Right lobe of liver (tissue), 6 donors: ENCODE measurements around the gene APRT. TPM values are rescaled to one million over a fixed set of nuclear protein-coding genes. Genes with fewer than 3 reads are reported as not detected.

Experiments
- ATAC-seq, 4 donors: fragments of 200-7000 bp; cut with Tn5 transposase; one replicate each; pipeline ENCODE4 v1.9.1; 2020; ENCODE audit warnings: mild to moderate bottlenecking in 4 of 4, moderate library complexity in 4 of 4
- DNase-seq, 3 donors: peaks; one replicate each; pipeline ENCODE4 v3.0.0-alpha.2; 2020
- H3K27ac ChIP-seq, 3 donors: fragments of 200-600 bp; one replicate each; pipeline ENCODE4 v1.8.0; 2022
- H3K27me3 ChIP-seq, 2 donors: fragments of 200-600 bp; one replicate each; pipeline ENCODE4 v1.8.0; 2022
- H3K36me3 ChIP-seq, 4 donors: fragments of 200-600 bp; sonication (generic) in 1 of 4; one replicate each; pipeline versions ENCODE4 v1.5.1 to v1.8.0; 2017 to 2022; ENCODE audit warnings: control low read depth in 1 of 4
- H3K4me1 ChIP-seq, 4 donors: fragments of 200-600 bp; sonication (generic) in 1 of 4; one replicate each; pipeline versions ENCODE4 v1.5.1 to v1.8.0; 2017 to 2022; ENCODE audit warnings: control low read depth in 1 of 4
- H3K4me3 ChIP-seq, 3 donors: fragments of 200-600 bp; one replicate each; pipeline ENCODE4 v1.8.0; 2022
- H3K9me3 ChIP-seq, 4 donors: fragments of 200-600 bp; sonication (generic) in 1 of 4; one replicate each; pipeline versions ENCODE4 v1.5.1 to v1.8.0; 2017 to 2022; ENCODE audit warnings: control low read depth in 1 of 4
- CTCF ChIP-seq, 4 donors: fragments of 200-600 bp in 3 of 4; fragments of 450-650 bp in 1 of 4; IDR thresholded peaks; one replicate each; pipeline versions ENCODE4 v1.5.1 to v1.8.0; 2016 to 2022; ENCODE audit warnings: antibody characterized with exemption in 4 of 4, mild to moderate bottlenecking in 2 of 4
- POLR2A ChIP-seq: fragments of 450-650 bp; IDR thresholded peaks from one replicate; pipeline ENCODE4 v1.6.1; 2017; ENCODE audit warnings: antibody characterized with exemption, mild to moderate bottlenecking
- WGBS: methylation state at CpG from one replicate; pipeline ENCODE4 v1.1.6; 2018; ENCODE audit warnings: low coverage, low lambda C conversion rate; ENCODE audit not compliant: insufficient coverage; ENCODE audit errors: missing lambda C conversion rate; 5-methylcytosine and 5-hydroxymethylcytosine counted together
- intact Hi-C, 2 donors: fragments of 100-400 bp; cut with DNase I; formaldehyde crosslinking; loops; one replicate each; pipeline versions ENCODE4 v1.11.2 to v1.14.1; 2022
- total RNA-seq, 6 experiments: library from RNA; depleted of rRNA in 2 of 6; stranded (reverse); fragments of >200 nt in 2 of 6; fragmentation: NEBNext Ultra II Directional in 3 of 6; extraction: Animal tissue kit (Norgen Biotek cat#: 25700) in 3 of 6; gene quantifications; one replicate each; pipeline versions ENCODE4 v1.1.0 to v1.2.4, GENCODE V29; 2016 to 2023
- donor health status: DM: no; HTN: yes; CAD: no.
- donor health status: DM: no; HTN: no; CAD: no.
- donor health status: DM: no; HTN: no; CAD: no.
- donor health status: DM: no; HTN: yes; CAD: no.
- donor health status: DM: no; HTN: yes; CAD: no.

Gene APRT
- total RNA-seq, 6 experiments from 2014 or later, result 61.4 to 120 (median 74.1) TPM

- Histone ChIP-seq H3K4me3 (no peak overlapping the region), H3K4me1 (peaks cover 0 to 18% (median 7%) of the 10 kb centered on the region in 4 donors), H3K27ac (no peak overlapping the region), H3K9me3 (no peaks in the 10 kb centered on the region), H3K36me3 (peaks cover 0 to 15% (median 2%) of the 10 kb centered on the region in 4 donors), H3K27me3 (no peaks in the 10 kb centered on the region)
- TF ChIP-seq POLR2A (no peak), CTCF (IDR thresholded peaks at IDR 0.05) (no peak)
- ATAC-seq (no peak), DNase-seq (no peak)
- intact Hi-C loops, result no loop called here
- 85% methylated on average over 8 of the region's 8 CpGs for whole genome bisulfite sequencing
Observed at GRCh38 chr16:88855176-88855575, 43.4 kb upstream of the APRT start.

GRCh38 chr16:88854306-88855111 is 42.8 kb upstream of the APRT start:
- Histone ChIP-seq H3K4me1 (peaks cover 0 to 18% (median 7%) of the 10 kb centered on the region in 4 donors), H3K4me3 (no peak overlapping the region), H3K27me3 (no peaks in the 10 kb centered on the region), H3K36me3 (peaks cover 0 to 8% (median 0%) of the 10 kb centered on the region in 4 donors), H3K27ac (no peak overlapping the region), H3K9me3 (no peaks in the 10 kb centered on the region)
- no peak for TF ChIP-seq CTCF (IDR thresholded peaks at IDR 0.05)
- no peak for TF ChIP-seq POLR2A
- peak in 1 of 3 donors; percentile 48 for DNase-seq
- intact Hi-C loops, result no loop called here
- peak in 1 of 4 donors; percentile 1 for ATAC-seq
- 53% methylated on average over 12 of the region's 20 CpGs for WGBS

GRCh38 chr16:88853325-88853941 is 41.7 kb upstream of the APRT start:
- ATAC-seq (peak in 1 of 4 donors; percentile 14), DNase-seq (peak in 1 of 3 donors; percentile 40)
- Histone ChIP-seq H3K4me3 (no peak overlapping the region), H3K9me3 (no peaks in the 10 kb centered on the region), H3K4me1 (peaks cover 0 to 18% (median 7%) of the 10 kb centered on the region in 4 donors), H3K27me3 (no peaks in the 10 kb centered on the region), H3K27ac (peak overlapping the region in 1 of 3 donors; percentile 33), H3K36me3 (no peaks in the 10 kb centered on the region)
- intact Hi-C loops, result no loop called here
- WGBS, result 75% methylated on average over 2 of the region's 17 CpGs
- TF ChIP-seq CTCF (IDR thresholded peaks at IDR 0.05), result no peak

GRCh38 chr16:88851616-88852015 is 39.9 kb upstream of the APRT start:
- Histone ChIP-seq H3K4me1 (peaks cover 0 to 12% (median 4%) of the 10 kb centered on the region in 4 donors), H3K9me3 (no peaks in the 10 kb centered on the region), H3K27ac (no peak overlapping the region), H3K4me3 (no peak overlapping the region), H3K27me3 (no peaks in the 10 kb centered on the region), H3K36me3 (no peaks in the 10 kb centered on the region)
- no peak for DNase-seq
- TF ChIP-seq POLR2A (no peak), CTCF (IDR thresholded peaks at IDR 0.05) (no peak)
- intact Hi-C loops, result no loop called here
- 95% methylated on average over 15 of the region's 19 CpGs for WGBS
- no peak for ATAC-seq
